Transverse colon (tissue), 4 donors: ENCODE data around the gene DOCK9. TPM values are rescaled to one million over a fixed set of nuclear protein-coding genes. Genes with fewer than 3 reads are reported as not detected.

Experiments used
- DNase-seq: peaks from one replicate; pipeline ENCODE4 v3.0.0-alpha.2; 2019
- H3K27ac ChIP-seq, 4 donors: fragments of 200-600 bp; sonication (generic); 2 replicates each; pipeline ENCODE4 v1.5.1; 2016 to 2018; ENCODE audit warnings: inconsistent platforms in 4 of 4
- H3K27me3 ChIP-seq: fragments of 200-600 bp; sonication (generic); 2 replicates; pipeline ENCODE4 v1.5.1; 2017; ENCODE audit warnings: inconsistent platforms
- H3K36me3 ChIP-seq, 4 donors: fragments of 200-600 bp; sonication (generic); 2 replicates each; pipeline ENCODE4 v1.5.1; 2017 to 2019; ENCODE audit warnings: inconsistent platforms in 4 of 4
- H3K4me1 ChIP-seq, 4 donors: fragments of 200-600 bp; sonication (generic); 2 replicates each; pipeline ENCODE4 v1.5.1; 2017 to 2020; ENCODE audit warnings: inconsistent platforms in 4 of 4
- H3K4me3 ChIP-seq, 4 donors: fragments of 200-600 bp; sonication (generic); 1 replicate in 1 of 4; 2 replicates in 3 of 4; pipeline versions ENCODE4 v1.5.1 to v1.6.1; 2017 to 2019; ENCODE audit warnings: inconsistent platforms in 4 of 4
- H3K9me3 ChIP-seq, 2 donors: fragments of 200-600 bp; sonication (generic); 2 replicates each; pipeline ENCODE4 v1.5.1; 2017 to 2019; ENCODE audit warnings: inconsistent platforms in 2 of 2
- CTCF ChIP-seq, 5 experiments: fragments of 200-600 bp in 3 of 5; fragments of 450-650 bp in 2 of 5; sonication (generic) in 3 of 5; IDR thresholded peaks; 1 replicate in 2 of 5; 2 replicates in 3 of 5; pipeline ENCODE4 v1.5.1; 2016 to 2017; ENCODE audit warnings: antibody characterized with exemption in 5 of 5, inconsistent platforms in 3 of 5, mild to moderate bottlenecking in 2 of 5, moderate library complexity in 1 of 5
- EP300 ChIP-seq: sonication (generic); formaldehyde crosslinking; IDR thresholded peaks from one replicate; pipeline ENCODE4 v1.6.1; 2017; ENCODE audit warnings: antibody characterized with exemption, low read depth
- POLR2A ChIP-seq: fragments of 450-650 bp; IDR thresholded peaks from one replicate; pipeline ENCODE4 v1.6.1; 2016; ENCODE audit warnings: antibody characterized with exemption, mild to moderate bottlenecking, moderate library complexity
- POLR2AphosphoS5 ChIP-seq, 3 donors: sonication (generic); formaldehyde crosslinking; IDR thresholded peaks; one replicate each; pipeline ENCODE4 v1.6.1; 2016; ENCODE audit warnings: antibody characterized with exemption in 3 of 3
- WGBS, 2 donors: methylation state at CpG; one replicate each; pipeline ENCODE4 v1.1.5; 2018; ENCODE audit warnings: low coverage in 1 of 2; 5-methylcytosine and 5-hydroxymethylcytosine counted together
- in situ Hi-C, 4 donors: fragments of 200-750 bp; cut with MboI; loops; one replicate each; pipeline versions ENCODE4 v1.15.0 to v1.15.1; 2017; ENCODE audit warnings: low sequenced_read_pairs in 3 of 4, low pct_ligation_motif_present in 1 of 4, low pct_unique_long_range_greater_than_20kb in 1 of 4
- intact Hi-C: fragments of 100-400 bp; cut with DNase I; formaldehyde crosslinking; loops from one replicate; pipeline ENCODE4 v1.15.1; 2023; ENCODE audit warnings: low total_unique reads
- total RNA-seq, 4 donors: library from RNA; depleted of rRNA; stranded (reverse); fragments of >200 nt; gene quantifications; one replicate each; pipeline ENCODE4 v1.1.0, GENCODE V29; 2016

Gene DOCK9
- total RNA-seq, 4 donors from 2014 or later: 44.5 to 120 (median 71.4) TPM

GRCh38 chr13:98796798-98797197, 181.1 kb downstream of the DOCK9 start:
- Histone ChIP-seq H3K27me3 (no peaks in the 10 kb centered on the region), H3K27ac (no peak overlapping the region), H3K4me1 (peaks cover 0 to 7% (median 3%) of the 10 kb centered on the region in 4 donors), H3K36me3 (peaks cover 0 to 11% (median 0%) of the 10 kb centered on the region in 4 donors), H3K9me3 (no peaks in the 10 kb centered on the region), H3K4me3 (no peak overlapping the region)
- no peak for DNase-seq
- intact Hi-C loops (no loop called here), in situ Hi-C loops (no loop called here)
- WGBS, 2 donors: 87 to 93% methylated on average over 4 to 10 of the region's 10 CpGs
- TF ChIP-seq POLR2A (no peak), POLR2AphosphoS5 (IDR thresholded peaks at IDR 0.05) (no peak), EP300 (no peak), CTCF (IDR thresholded peaks at IDR 0.05) (no peak)

- intact Hi-C loops (no loop called here), in situ Hi-C loops (no loop called here)
- Histone ChIP-seq H3K4me3 (no peak overlapping the region), H3K4me1 (peaks cover 0 to 7% (median 4%) of the 10 kb centered on the region in 4 donors), H3K36me3 (peaks cover 0 to 11% (median 0%) of the 10 kb centered on the region in 4 donors), H3K27me3 (no peaks in the 10 kb centered on the region), H3K27ac (no peak overlapping the region), H3K9me3 (no peaks in the 10 kb centered on the region)
- WGBS, 2 donors: 86 to 96% methylated on average over 5 of the region's 5 CpGs
- no peak for TF ChIP-seq POLR2A
- no peak for TF ChIP-seq EP300
- TF ChIP-seq CTCF (IDR thresholded peaks at IDR 0.05): no peak
- no peak for TF ChIP-seq POLR2AphosphoS5 (IDR thresholded peaks at IDR 0.05)
- no peak for DNase-seq
Measured at GRCh38 chr13:98796191-98796590, 181.7 kb downstream of the DOCK9 start.

- Histone ChIP-seq H3K4me1 (peaks cover 0 to 7% (median 4%) of the 10 kb centered on the region in 4 donors), H3K9me3 (no peaks in the 10 kb centered on the region), H3K4me3 (no peak overlapping the region), H3K27me3 (no peaks in the 10 kb centered on the region), H3K36me3 (peaks cover 0 to 11% (median 0%) of the 10 kb centered on the region in 4 donors), H3K27ac (no peak overlapping the region)
- in situ Hi-C loops (no loop called here), intact Hi-C loops (no loop called here)
- 97 to 100% methylated on average over 1 to 6 of the region's 6 CpGs for WGBS, 2 donors
- TF ChIP-seq CTCF (IDR thresholded peaks at IDR 0.05): no peak
- TF ChIP-seq POLR2A: no peak
- no peak for TF ChIP-seq EP300
- no peak for TF ChIP-seq POLR2AphosphoS5 (IDR thresholded peaks at IDR 0.05)
- no peak for DNase-seq
Measured at GRCh38 chr13:98795220-98795619, 182.6 kb downstream of the DOCK9 start.

- Histone ChIP-seq H3K9me3 (no peaks in the 10 kb centered on the region), H3K27ac (no peak overlapping the region), H3K36me3 (peaks cover 0 to 11% (median 0%) of the 10 kb centered on the region in 4 donors), H3K4me1 (peaks cover 0 to 7% (median 4%) of the 10 kb centered on the region in 4 donors), H3K27me3 (no peaks in the 10 kb centered on the region), H3K4me3 (no peak overlapping the region)
- in situ Hi-C loops (no loop called here), intact Hi-C loops (no loop called here)
- DNase-seq: no peak
- WGBS, 2 donors: 94 to 97% methylated on average over 11 to 12 of the region's 12 CpGs
- TF ChIP-seq POLR2AphosphoS5 (IDR thresholded peaks at IDR 0.05) (no peak), POLR2A (no peak), CTCF (IDR thresholded peaks at IDR 0.05) (no peak), EP300 (no peak)
Measured at GRCh38 chr13:98794498-98794897, 183.4 kb downstream of the DOCK9 start.
